HCT116 (cell line): ENCODE measurements around the gene FHIT. TPM values are rescaled to one million over a fixed set of nuclear protein-coding genes. Genes with fewer than 3 reads are reported as not detected.

ENCODE experiments used
- ATAC-seq: fragments of 200-7000 bp; cut with Tn5 transposase; 2 replicates; pipeline ENCODE4 v1.9.1; 2020; ENCODE audit warnings: mild to moderate bottlenecking, moderate library complexity
- BruUV-seq: library from RNA; stranded (reverse); fragments of 400-500 nt; replicated peaks from 2 replicates; lab custom pipeline; 2021; lab: Mats Ljungman, UMichigan
- CTCF ChIA-PET: fragments of 300-600 bp; sonication (Branson Sonifier 250); formaldehyde crosslinking; loops from one replicate; lab custom pipeline; 2021; ENCODE audit warnings: antibody characterized with exemption; lab: Charles Lee
- POLR2A ChIA-PET: fragments of 300-600, 350-600 bp; sonication (Branson Sonifier 250); formaldehyde crosslinking; loops from one replicate; lab custom pipeline; 2021; ENCODE audit warnings: antibody characterized with exemption; lab: Charles Lee
- RAD21 ChIA-PET, 2 experiments: fragments of 300-600 bp; sonication (Branson Sonifier 250); formaldehyde crosslinking; loops; one replicate each; lab custom pipeline; 2023; ENCODE audit warnings: low total read pairs in 2 of 2; ENCODE audit not compliant: uncharacterized antibody in 2 of 2, unreplicated experiment in 2 of 2, low non-redundant PET in 1 of 2; lab: Charles Lee
- DNase-seq: peaks from one replicate; pipeline ENCODE4 v3.0.0-alpha.2; 2010; ENCODE audit warnings: low read depth, low spot score
- H2AFZ ChIP-seq: fragments of 200-600 bp; shearing (Covaris generic), sonication (generic); 2 replicates; pipeline ENCODE4 v1.6.1; 2017; ENCODE audit warnings: low read depth, mixed run types, mixed read lengths, antibody characterized with exemption, low read length; ENCODE audit not compliant: poor library complexity, severe bottlenecking
- H3K27ac ChIP-seq: 2 replicates; pipeline ENCODE4 v1.5.1; 2012; ENCODE audit warnings: low read depth, low read length
- H3K27me3 ChIP-seq: fragments of 200-600 bp; sonication (generic); 2 replicates; pipeline ENCODE4 v1.6.1; 2016; ENCODE audit warnings: mixed run types, low read length, mixed read lengths; ENCODE audit not compliant: insufficient read depth
- H3K36me3 ChIP-seq, 2 experiments: fragments of 200-500 bp in 1 of 2; fragments of 200-600 bp in 1 of 2; sonication (Bioruptor generic) in 1 of 2; sonication (generic) in 1 of 2; 2 replicates each; pipeline versions ENCODE4 v1.5.1 to v1.6.1; 2014 to 2016; ENCODE audit warnings: low read length in 2 of 2, inconsistent platforms in 1 of 2, mixed read lengths in 1 of 2, mixed run types in 1 of 2; ENCODE audit not compliant: insufficient read depth in 2 of 2, control insufficient read depth in 1 of 2
- H3K4me1 ChIP-seq, 2 experiments: fragments of 200-600 bp in 1 of 2; sonication (generic) in 1 of 2; 2 replicates each; pipeline versions ENCODE4 v1.5.1 to v1.6.1; 2012 to 2017; ENCODE audit warnings: low read length in 2 of 2, inconsistent platforms in 1 of 2, mild to moderate bottlenecking in 1 of 2, mixed read lengths in 1 of 2, mixed run types in 1 of 2, moderate library complexity in 1 of 2; ENCODE audit not compliant: insufficient read depth in 2 of 2, control insufficient read depth in 1 of 2
- H3K4me2 ChIP-seq: fragments of 200-600 bp; sonication (generic); 2 replicates; pipeline ENCODE4 v1.6.1; 2017; ENCODE audit warnings: mixed run types, low read length, mixed read lengths
- H3K4me3 ChIP-seq, 2 experiments: fragments of 200-600 bp in 1 of 2; sonication (generic) in 1 of 2; replicated peaks in 1 of 2; 2 replicates each; pipeline ENCODE4 v1.5.1; 2011 to 2016; ENCODE audit warnings: low read length in 2 of 2, control low read depth in 1 of 2, low read depth in 1 of 2, mild to moderate bottlenecking in 1 of 2, mixed read lengths in 1 of 2, mixed run types in 1 of 2
- H3K79me2 ChIP-seq: fragments of 200-600 bp; sonication (generic); 2 replicates; pipeline ENCODE4 v1.6.1; 2017; ENCODE audit warnings: mild to moderate bottlenecking, mixed run types, low read length, moderate library complexity, mixed read lengths; ENCODE audit not compliant: insufficient read depth
- H3K9ac ChIP-seq: fragments of 200-600 bp; sonication (generic); 2 replicates; pipeline ENCODE4 v1.6.1; 2016; ENCODE audit warnings: low read length, mixed read lengths
- H3K9me2 ChIP-seq: fragments of 200-600 bp; sonication (generic), shearing (Covaris generic); 2 replicates; pipeline ENCODE4 v1.6.1; 2017; ENCODE audit warnings: mixed run types, mild to moderate bottlenecking, moderate library complexity; ENCODE audit not compliant: insufficient read depth
- H3K9me3 ChIP-seq, 2 experiments: fragments of 200-500 bp in 1 of 2; fragments of 200-600 bp in 1 of 2; sonication (Bioruptor generic) in 1 of 2; sonication (generic) in 1 of 2; 2 replicates each; pipeline ENCODE4 v1.6.1; 2014 to 2017; ENCODE audit warnings: low read length in 2 of 2, mixed read lengths in 2 of 2, inconsistent platforms in 1 of 2, low read depth in 1 of 2, mild to moderate bottlenecking in 1 of 2, mixed run types in 1 of 2, moderate library complexity in 1 of 2; ENCODE audit not compliant: control insufficient read depth in 1 of 2, insufficient read depth in 1 of 2
- H4K20me1 ChIP-seq: fragments of 200-600 bp; sonication (generic), shearing (Covaris generic); 2 replicates; pipeline ENCODE4 v1.6.1; 2017; ENCODE audit warnings: mixed run types, mild to moderate bottlenecking, moderate library complexity; ENCODE audit not compliant: insufficient read depth
- CBX3 ChIP-seq: IDR thresholded peaks from 2 replicates; pipeline ENCODE4 v1.6.1; 2012; ENCODE audit warnings: low read depth
- CEBPB ChIP-seq: IDR thresholded peaks from 2 replicates; pipeline ENCODE4 v1.6.1; 2012; ENCODE audit warnings: low read depth
- EGR1 ChIP-seq: IDR thresholded peaks from 2 replicates; pipeline ENCODE4 v1.6.1; 2012; ENCODE audit warnings: low read depth
- ELF1 ChIP-seq: IDR thresholded peaks from 2 replicates; pipeline ENCODE4 v1.6.1; 2012; ENCODE audit warnings: low read depth, borderline replicate concordance
- EZH2 ChIP-seq: fragments of 200-600 bp; sonication (generic); IDR thresholded peaks from 2 replicates; pipeline ENCODE4 v1.6.1; 2017; ENCODE audit warnings: antibody characterized with exemption, mixed run types
- FOSL1 ChIP-seq: IDR thresholded peaks from 2 replicates; pipeline ENCODE4 v1.6.1; 2012; ENCODE audit warnings: low read depth
- JUND ChIP-seq: IDR thresholded peaks from 2 replicates; pipeline ENCODE4 v1.6.1; 2012
- MAX ChIP-seq: IDR thresholded peaks from 2 replicates; pipeline ENCODE4 v1.6.1; 2012
- POLR2A ChIP-seq: IDR thresholded peaks from 2 replicates; pipeline ENCODE4 v1.7.0; 2011; ENCODE audit warnings: borderline replicate concordance; ENCODE audit not compliant: insufficient read depth, insufficient read length; ENCODE audit errors: extremely low read depth
- POLR2AphosphoS5 ChIP-seq: IDR thresholded peaks from 2 replicates; pipeline ENCODE4 v1.6.1; 2011; ENCODE audit warnings: mild to moderate bottlenecking, low read depth, low read length, moderate library complexity
- RAD21 ChIP-seq: IDR thresholded peaks from 2 replicates; pipeline ENCODE4 v1.6.1; 2012; ENCODE audit warnings: low read depth, mild to moderate bottlenecking
- SP1 ChIP-seq: IDR thresholded peaks from 2 replicates; pipeline ENCODE4 v1.6.1; 2012; ENCODE audit warnings: low read depth
- SRF ChIP-seq: IDR thresholded peaks from 2 replicates; pipeline ENCODE4 v1.6.1; 2012; ENCODE audit warnings: low read depth
- TCF7L2 ChIP-seq: IDR thresholded peaks from 2 replicates; pipeline ENCODE4 v1.7.0; 2011; ENCODE audit warnings: borderline replicate concordance, inconsistent platforms; ENCODE audit not compliant: insufficient read depth, insufficient read length; ENCODE audit errors: extremely low read depth
- YY1 ChIP-seq: IDR thresholded peaks from 2 replicates; pipeline ENCODE4 v1.6.1; 2011; ENCODE audit warnings: low read length, low read depth, moderate library complexity, mild to moderate bottlenecking; ENCODE audit not compliant: insufficient replicate concordance; ENCODE audit errors: extremely low read depth
- ZNF274 ChIP-seq: fragments of 200-500 bp; sonication (Bioruptor generic); IDR thresholded peaks from 2 replicates; pipeline ENCODE4 v1.6.1; 2014; ENCODE audit warnings: mild to moderate bottlenecking, low read depth, low read length, inconsistent platforms
- intact Hi-C: fragments of 100-400 bp; cut with micrococcal nuclease; formaldehyde crosslinking; loops from 2 replicates; pipeline ENCODE4 v1.10.0; 2022
- total RNA-seq: library from RNA; stranded (reverse); gene quantifications from one replicate; pipeline ENCODE4 v1.2.1, GENCODE V29; 2021; ENCODE audit not compliant: unreplicated experiment
- TF ChIP-seq, protein P1 (sequence below), 3 experiments: fragments of 200-600 bp in 1 of 3; sonication (generic) in 1 of 3; IDR thresholded peaks in 2 of 3; conservative IDR thresholded peaks in 1 of 3; 2 replicates each; pipeline ENCODE4 v1.5.1; 2012 to 2017; ENCODE audit warnings: low read depth in 2 of 3, low read length in 2 of 3, antibody characterized with exemption in 1 of 3, borderline replicate concordance in 1 of 3, control low read depth in 1 of 3, mild to moderate bottlenecking in 1 of 3, mixed read lengths in 1 of 3, mixed run types in 1 of 3, moderate library complexity in 1 of 3; ENCODE audit not compliant: insufficient read depth in 1 of 3
- TF ChIP-seq, protein P2 (sequence below): IDR thresholded peaks from 2 replicates; pipeline ENCODE4 v1.6.1; 2011; ENCODE audit warnings: mild to moderate bottlenecking, low read length, moderate library complexity; ENCODE audit not compliant: insufficient replicate concordance; ENCODE audit errors: extremely low read depth
- TF ChIP-seq, protein P3 (sequence below): IDR thresholded peaks from 2 replicates; pipeline ENCODE4 v1.6.1; 2012; ENCODE audit warnings: low read depth

FHIT gene
- total RNA-seq, 1 experiment from 2014 or later, result 20.1 TPM

- no peak overlapping the region for H3K27ac ChIP-seq
- no peak for DNase-seq
- no peaks in the 10 kb centered on the region for H3K4me1 ChIP-seq
- ChIA-PET CTCF (no interaction called here), POLR2A (no interaction called here), RAD21 (no interaction called here)
- intact Hi-C loops, result no loop called here
- no peaks in the 10 kb centered on the region for H4K20me1 ChIP-seq
- H3K27me3 ChIP-seq, result no peaks in the 10 kb centered on the region
- ATAC-seq, result no peak
- H3K9me2 ChIP-seq, result no peaks in the 10 kb centered on the region
- no peak for TF ChIP-seq JUND
- TF ChIP-seq, protein P1, sequence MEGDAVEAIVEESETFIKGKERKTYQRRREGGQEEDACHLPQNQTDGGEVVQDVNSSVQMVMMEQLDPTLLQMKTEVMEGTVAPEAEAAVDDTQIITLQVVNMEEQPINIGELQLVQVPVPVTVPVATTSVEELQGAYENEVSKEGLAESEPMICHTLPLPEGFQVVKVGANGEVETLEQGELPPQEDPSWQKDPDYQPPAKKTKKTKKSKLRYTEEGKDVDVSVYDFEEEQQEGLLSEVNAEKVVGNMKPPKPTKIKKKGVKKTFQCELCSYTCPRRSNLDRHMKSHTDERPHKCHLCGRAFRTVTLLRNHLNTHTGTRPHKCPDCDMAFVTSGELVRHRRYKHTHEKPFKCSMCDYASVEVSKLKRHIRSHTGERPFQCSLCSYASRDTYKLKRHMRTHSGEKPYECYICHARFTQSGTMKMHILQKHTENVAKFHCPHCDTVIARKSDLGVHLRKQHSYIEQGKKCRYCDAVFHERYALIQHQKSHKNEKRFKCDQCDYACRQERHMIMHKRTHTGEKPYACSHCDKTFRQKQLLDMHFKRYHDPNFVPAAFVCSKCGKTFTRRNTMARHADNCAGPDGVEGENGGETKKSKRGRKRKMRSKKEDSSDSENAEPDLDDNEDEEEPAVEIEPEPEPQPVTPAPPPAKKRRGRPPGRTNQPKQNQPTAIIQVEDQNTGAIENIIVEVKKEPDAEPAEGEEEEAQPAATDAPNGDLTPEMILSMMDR (IDR thresholded peaks at IDR 0.05 in 2 of 3, conservative IDR thresholded peaks at IDR 0.05 in 1 of 3; ENCODE audit: borderline replicate concordance in 1 of 3, insufficient read depth in 1 of 3, low read depth in 2 of 3, low read length in 2 of 3), result no peak
- TF ChIP-seq POLR2A, result no peak
- no peak for TF ChIP-seq EZH2
- no peak for TF ChIP-seq FOSL1
- TF ChIP-seq ELF1, result no peak
- TF ChIP-seq POLR2AphosphoS5, result no peak
- TF ChIP-seq, protein P2, sequence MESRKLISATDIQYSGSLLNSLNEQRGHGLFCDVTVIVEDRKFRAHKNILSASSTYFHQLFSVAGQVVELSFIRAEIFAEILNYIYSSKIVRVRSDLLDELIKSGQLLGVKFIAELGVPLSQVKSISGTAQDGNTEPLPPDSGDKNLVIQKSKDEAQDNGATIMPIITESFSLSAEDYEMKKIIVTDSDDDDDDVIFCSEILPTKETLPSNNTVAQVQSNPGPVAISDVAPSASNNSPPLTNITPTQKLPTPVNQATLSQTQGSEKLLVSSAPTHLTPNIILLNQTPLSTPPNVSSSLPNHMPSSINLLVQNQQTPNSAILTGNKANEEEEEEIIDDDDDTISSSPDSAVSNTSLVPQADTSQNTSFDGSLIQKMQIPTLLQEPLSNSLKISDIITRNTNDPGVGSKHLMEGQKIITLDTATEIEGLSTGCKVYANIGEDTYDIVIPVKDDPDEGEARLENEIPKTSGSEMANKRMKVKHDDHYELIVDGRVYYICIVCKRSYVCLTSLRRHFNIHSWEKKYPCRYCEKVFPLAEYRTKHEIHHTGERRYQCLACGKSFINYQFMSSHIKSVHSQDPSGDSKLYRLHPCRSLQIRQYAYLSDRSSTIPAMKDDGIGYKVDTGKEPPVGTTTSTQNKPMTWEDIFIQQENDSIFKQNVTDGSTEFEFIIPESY, result no peak
- TF ChIP-seq SRF, result no peak
- no peak for TF ChIP-seq YY1
- no peak for TF ChIP-seq RAD21
- no peak for TF ChIP-seq CEBPB
- no peak for TF ChIP-seq EGR1
- no peak for TF ChIP-seq CBX3
- TF ChIP-seq, protein P3, sequence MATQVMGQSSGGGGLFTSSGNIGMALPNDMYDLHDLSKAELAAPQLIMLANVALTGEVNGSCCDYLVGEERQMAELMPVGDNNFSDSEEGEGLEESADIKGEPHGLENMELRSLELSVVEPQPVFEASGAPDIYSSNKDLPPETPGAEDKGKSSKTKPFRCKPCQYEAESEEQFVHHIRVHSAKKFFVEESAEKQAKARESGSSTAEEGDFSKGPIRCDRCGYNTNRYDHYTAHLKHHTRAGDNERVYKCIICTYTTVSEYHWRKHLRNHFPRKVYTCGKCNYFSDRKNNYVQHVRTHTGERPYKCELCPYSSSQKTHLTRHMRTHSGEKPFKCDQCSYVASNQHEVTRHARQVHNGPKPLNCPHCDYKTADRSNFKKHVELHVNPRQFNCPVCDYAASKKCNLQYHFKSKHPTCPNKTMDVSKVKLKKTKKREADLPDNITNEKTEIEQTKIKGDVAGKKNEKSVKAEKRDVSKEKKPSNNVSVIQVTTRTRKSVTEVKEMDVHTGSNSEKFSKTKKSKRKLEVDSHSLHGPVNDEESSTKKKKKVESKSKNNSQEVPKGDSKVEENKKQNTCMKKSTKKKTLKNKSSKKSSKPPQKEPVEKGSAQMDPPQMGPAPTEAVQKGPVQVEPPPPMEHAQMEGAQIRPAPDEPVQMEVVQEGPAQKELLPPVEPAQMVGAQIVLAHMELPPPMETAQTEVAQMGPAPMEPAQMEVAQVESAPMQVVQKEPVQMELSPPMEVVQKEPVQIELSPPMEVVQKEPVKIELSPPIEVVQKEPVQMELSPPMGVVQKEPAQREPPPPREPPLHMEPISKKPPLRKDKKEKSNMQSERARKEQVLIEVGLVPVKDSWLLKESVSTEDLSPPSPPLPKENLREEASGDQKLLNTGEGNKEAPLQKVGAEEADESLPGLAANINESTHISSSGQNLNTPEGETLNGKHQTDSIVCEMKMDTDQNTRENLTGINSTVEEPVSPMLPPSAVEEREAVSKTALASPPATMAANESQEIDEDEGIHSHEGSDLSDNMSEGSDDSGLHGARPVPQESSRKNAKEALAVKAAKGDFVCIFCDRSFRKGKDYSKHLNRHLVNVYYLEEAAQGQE, result no peak
- TF ChIP-seq SP1, result no peak
- TF ChIP-seq TCF7L2, result no peak
- TF ChIP-seq ZNF274, result no peak
- no peak for TF ChIP-seq MAX
- H3K36me3 ChIP-seq, result no peaks in the 10 kb centered on the region
- no TSS peak for BruUV-seq
- no peaks in the 10 kb centered on the region for H3K79me2 ChIP-seq
- no peak overlapping the region for H3K4me3 ChIP-seq
- no peak overlapping the region for H3K9ac ChIP-seq
- H3K4me2 ChIP-seq, result no peak overlapping the region
- no peak overlapping the region for H2AFZ ChIP-seq
- no peaks in the 10 kb centered on the region for H3K9me3 ChIP-seq
Observed at GRCh38 chr3:60344340-60344739, 906.9 kb downstream of the FHIT start.
